Endodermal cell (in vitro differentiated cells): ENCODE results near the gene WNT2. TPM values are rescaled to one million over a fixed set of nuclear protein-coding genes. Genes with fewer than 3 reads are reported as not detected.

Experiments used
- DNase-seq: peaks from one replicate; pipeline ENCODE4 v3.0.0-alpha.2; 2017
- H3K27ac ChIP-seq: 2 replicates; pipeline ENCODE4 v1.5.1; 2013; ENCODE audit warnings: mild to moderate bottlenecking, low read depth, low read length, moderate library complexity
- H3K27me3 ChIP-seq: 2 replicates; pipeline ENCODE4 v1.6.1; 2013; ENCODE audit warnings: mild to moderate bottlenecking, low read length, moderate library complexity; ENCODE audit not compliant: insufficient read depth, control insufficient read depth, poor library complexity, severe bottlenecking
- H3K36me3 ChIP-seq: 2 replicates; pipeline ENCODE4 v1.7.0; 2013; ENCODE audit warnings: mild to moderate bottlenecking, low read length, moderate library complexity; ENCODE audit not compliant: control insufficient read depth, insufficient read depth
- H3K4me1 ChIP-seq: one replicate; pipeline ENCODE4 v1.7.0; 2013; ENCODE audit warnings: low read length; ENCODE audit not compliant: control insufficient read depth, insufficient read depth
- H3K4me3 ChIP-seq: 2 replicates; pipeline ENCODE4 v1.5.1; 2013; ENCODE audit warnings: mild to moderate bottlenecking, low read length, moderate library complexity
- H3K9ac ChIP-seq: 2 replicates; pipeline ENCODE4 v1.6.1; 2013; ENCODE audit warnings: mild to moderate bottlenecking, low read length, moderate library complexity; ENCODE audit not compliant: poor library complexity, severe bottlenecking; ENCODE audit errors: extremely low read depth
- H3K9me3 ChIP-seq: 2 replicates; pipeline ENCODE4 v1.6.1; 2013; ENCODE audit warnings: mild to moderate bottlenecking, low read length, moderate library complexity; ENCODE audit not compliant: control insufficient read depth
- H3K27ac Mint-ChIP-seq: 2 replicates; pipeline ENCODE4 v1.8.0; 2020; ENCODE audit warnings: mixed read lengths
- H3K27me3 Mint-ChIP-seq: 2 replicates; pipeline ENCODE4 v1.8.0; 2021; ENCODE audit warnings: mild to moderate bottlenecking, mixed read lengths; ENCODE audit not compliant: insufficient read depth
- H3K36me3 Mint-ChIP-seq: 2 replicates; pipeline ENCODE4 v1.8.0; 2020; ENCODE audit warnings: low read depth, mixed read lengths
- H3K4me1 Mint-ChIP-seq: 2 replicates; pipeline ENCODE4 v1.8.0; 2020; ENCODE audit warnings: mixed read lengths
- H3K4me3 Mint-ChIP-seq: 2 replicates; pipeline ENCODE4 v1.8.0; 2020; ENCODE audit warnings: mild to moderate bottlenecking, moderate library complexity, mixed read lengths
- H3K9me3 Mint-ChIP-seq: 2 replicates; pipeline ENCODE4 v1.8.0; 2020; ENCODE audit warnings: mild to moderate bottlenecking, mixed read lengths
- WGBS, 2 experiments: methylation state at CpG; one replicate each; pipeline versions ENCODE4 v1.1.5 to v1.1.7; 2013; ENCODE audit warnings: missing lambda C conversion rate in 2 of 2, mixed read lengths in 1 of 2; ENCODE audit not compliant: insufficient coverage in 1 of 2, insufficient read length in 1 of 2; 5-methylcytosine and 5-hydroxymethylcytosine counted together
- total RNA-seq, 2 donors: library from RNA; stranded (reverse); fragmentation: NEBNext Ultra II Directional in 1 of 2; extraction: Animal tissue kit (Norgen Biotek cat#: 25700) in 1 of 2; gene quantifications; 2 replicates in 1 of 2; 3 replicates in 1 of 2; pipeline ENCODE4 v1.2.1, GENCODE V29; 2021
- TF ChIP-seq, protein P1 (sequence below): fragments of 200-600 bp; sonication (generic); conservative IDR thresholded peaks from 2 replicates; pipeline ENCODE4 v1.5.0; 2021; ENCODE audit warnings: antibody characterized with exemption, mild to moderate bottlenecking

Gene WNT2
- total RNA-seq, 2 donors from 2014 or later: not detected

DNA sequence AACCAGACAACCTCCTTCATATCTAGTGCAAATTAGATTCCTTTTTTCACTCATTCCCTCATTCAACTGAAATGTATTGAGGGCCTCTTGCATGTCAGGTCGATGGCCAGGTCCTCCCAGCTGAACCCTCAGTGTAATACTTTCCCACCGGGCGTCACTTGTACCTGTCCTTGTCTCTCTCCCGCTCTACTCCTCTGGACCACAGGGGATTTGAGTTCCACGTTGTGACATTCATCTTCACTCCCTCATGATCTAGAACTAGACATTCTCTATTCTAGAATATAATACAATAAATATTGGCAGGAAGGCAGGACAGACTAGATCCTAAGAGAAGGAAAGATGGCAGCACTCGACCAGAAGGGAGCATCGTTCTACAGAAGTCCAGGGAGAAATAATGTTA, 83.9 kb downstream of the WNT2 start:
- no peak overlapping the region for H3K4me3 Mint-ChIP-seq
- H3K27me3 ChIP-seq: peaks cover 6% of the 10 kb centered on the region
- TF ChIP-seq, protein P1, sequence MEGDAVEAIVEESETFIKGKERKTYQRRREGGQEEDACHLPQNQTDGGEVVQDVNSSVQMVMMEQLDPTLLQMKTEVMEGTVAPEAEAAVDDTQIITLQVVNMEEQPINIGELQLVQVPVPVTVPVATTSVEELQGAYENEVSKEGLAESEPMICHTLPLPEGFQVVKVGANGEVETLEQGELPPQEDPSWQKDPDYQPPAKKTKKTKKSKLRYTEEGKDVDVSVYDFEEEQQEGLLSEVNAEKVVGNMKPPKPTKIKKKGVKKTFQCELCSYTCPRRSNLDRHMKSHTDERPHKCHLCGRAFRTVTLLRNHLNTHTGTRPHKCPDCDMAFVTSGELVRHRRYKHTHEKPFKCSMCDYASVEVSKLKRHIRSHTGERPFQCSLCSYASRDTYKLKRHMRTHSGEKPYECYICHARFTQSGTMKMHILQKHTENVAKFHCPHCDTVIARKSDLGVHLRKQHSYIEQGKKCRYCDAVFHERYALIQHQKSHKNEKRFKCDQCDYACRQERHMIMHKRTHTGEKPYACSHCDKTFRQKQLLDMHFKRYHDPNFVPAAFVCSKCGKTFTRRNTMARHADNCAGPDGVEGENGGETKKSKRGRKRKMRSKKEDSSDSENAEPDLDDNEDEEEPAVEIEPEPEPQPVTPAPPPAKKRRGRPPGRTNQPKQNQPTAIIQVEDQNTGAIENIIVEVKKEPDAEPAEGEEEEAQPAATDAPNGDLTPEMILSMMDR: no peak
- peaks cover 2% of the 10 kb centered on the region for H3K9me3 Mint-ChIP-seq
- no peak overlapping the region for H3K27ac ChIP-seq
- H3K36me3 ChIP-seq: no peaks in the 10 kb centered on the region
- WGBS, 2 experiments: 82 to 87% methylated on average over 7 of the region's 7 CpGs
- no peaks in the 10 kb centered on the region for H3K36me3 Mint-ChIP-seq
- no peak overlapping the region for H3K4me3 ChIP-seq
- no peak for DNase-seq
- H3K9ac ChIP-seq: no peak overlapping the region
- no peaks in the 10 kb centered on the region for H3K4me1 ChIP-seq
- no peaks in the 10 kb centered on the region for H3K4me1 Mint-ChIP-seq
- H3K9me3 ChIP-seq: no peaks in the 10 kb centered on the region
- H3K27me3 Mint-ChIP-seq: peaks cover 8% of the 10 kb centered on the region
- no peak overlapping the region for H3K27ac Mint-ChIP-seq

DNA sequence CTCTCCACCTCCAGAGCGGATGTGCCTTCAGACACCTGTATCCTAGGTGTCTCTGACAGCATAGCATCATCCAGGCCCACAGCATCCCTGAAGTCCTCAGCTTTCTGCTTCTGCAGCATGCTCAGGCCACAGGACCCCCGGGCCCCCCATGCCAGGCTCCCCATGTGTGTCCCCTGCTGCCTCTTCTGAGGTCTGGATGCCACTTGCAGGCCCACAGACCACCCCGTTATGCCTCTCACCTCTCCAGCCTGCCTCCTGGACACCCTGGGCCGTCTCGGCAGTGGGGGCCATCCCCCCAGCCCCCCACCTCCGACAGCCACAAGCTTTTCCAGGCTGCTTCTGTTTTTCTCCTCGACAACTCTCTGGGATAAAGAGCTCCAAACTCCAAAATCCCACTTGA, 84.4 kb downstream of the WNT2 start:
- 85% methylated on average over 7 of the region's 7 CpGs; no CpG with 5 or more reads in 1 of the 2 experiments for WGBS, 2 experiments
- TF ChIP-seq, protein P1: no peak
- Mint-ChIP-seq H3K4me1 (no peaks in the 10 kb centered on the region), H3K27ac (no peak overlapping the region), H3K9me3 (peaks cover 2% of the 10 kb centered on the region), H3K4me3 (no peak overlapping the region), H3K27me3 (peaks cover 10% of the 10 kb centered on the region), H3K36me3 (no peaks in the 10 kb centered on the region)
- H3K36me3 ChIP-seq: no peaks in the 10 kb centered on the region
- DNase-seq: no peak
- H3K9ac ChIP-seq: no peak overlapping the region
- H3K9me3 ChIP-seq: no peaks in the 10 kb centered on the region
- no peak overlapping the region for H3K27ac ChIP-seq
- H3K27me3 ChIP-seq: peaks cover 6% of the 10 kb centered on the region
- no peak overlapping the region for H3K4me3 ChIP-seq
- no peaks in the 10 kb centered on the region for H3K4me1 ChIP-seq

- WGBS, 2 experiments: 83 to 92% methylated on average over 2 to 5 of the region's 5 CpGs
- Histone ChIP-seq H3K27ac (no peak overlapping the region), H3K4me3 (no peak overlapping the region), H3K9me3 (no peaks in the 10 kb centered on the region), H3K36me3 (no peaks in the 10 kb centered on the region), H3K27me3 (peaks cover 6% of the 10 kb centered on the region), H3K4me1 (no peaks in the 10 kb centered on the region), H3K9ac (no peak overlapping the region)
- DNase-seq: no peak
- no peak overlapping the region for H3K4me3 Mint-ChIP-seq
- H3K9me3 Mint-ChIP-seq: peaks cover 2% of the 10 kb centered on the region
- no peak overlapping the region for H3K27ac Mint-ChIP-seq
- H3K27me3 Mint-ChIP-seq: peaks cover 15% of the 10 kb centered on the region
- no peaks in the 10 kb centered on the region for H3K4me1 Mint-ChIP-seq
- TF ChIP-seq, protein P1: no peak
- no peaks in the 10 kb centered on the region for H3K36me3 Mint-ChIP-seq
Measured at GRCh38 chr7:117237646-117238045, 85.2 kb downstream of the WNT2 start.
